GM04503 (cell line): ENCODE data around the gene TCEAL7.

ENCODE experiments used
- DNase-seq: peaks from one replicate; pipeline ENCODE4 v3.0.0-alpha.2; 2012; ENCODE audit warnings: low read depth

TCEAL7 gene

DNA sequence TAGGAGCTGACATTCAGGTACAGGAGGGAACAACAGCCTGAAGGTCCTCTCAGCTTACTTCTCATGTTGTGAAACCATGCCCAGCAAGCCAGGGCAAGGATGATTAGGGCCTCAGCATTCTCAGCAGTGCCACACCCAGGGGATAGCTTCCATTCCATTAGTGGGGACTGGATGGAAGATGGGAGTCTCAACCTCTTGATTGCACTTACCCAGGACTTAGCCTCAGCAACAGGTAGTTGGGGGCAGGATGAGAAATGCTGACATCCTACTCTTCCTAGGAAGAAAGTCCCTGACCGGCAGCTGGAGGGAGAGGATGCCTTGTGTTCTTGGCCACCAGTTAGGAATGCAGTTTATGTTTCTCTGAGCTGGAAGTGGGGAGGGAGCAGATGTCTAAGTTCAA lies 37.5 kb downstream of the TCEAL7 start:
- DNase-seq = no peak

- no peak for DNase-seq
Measured at GRCh38 chrX:103369479-103369878, 39.4 kb downstream of the TCEAL7 start.

DNA sequence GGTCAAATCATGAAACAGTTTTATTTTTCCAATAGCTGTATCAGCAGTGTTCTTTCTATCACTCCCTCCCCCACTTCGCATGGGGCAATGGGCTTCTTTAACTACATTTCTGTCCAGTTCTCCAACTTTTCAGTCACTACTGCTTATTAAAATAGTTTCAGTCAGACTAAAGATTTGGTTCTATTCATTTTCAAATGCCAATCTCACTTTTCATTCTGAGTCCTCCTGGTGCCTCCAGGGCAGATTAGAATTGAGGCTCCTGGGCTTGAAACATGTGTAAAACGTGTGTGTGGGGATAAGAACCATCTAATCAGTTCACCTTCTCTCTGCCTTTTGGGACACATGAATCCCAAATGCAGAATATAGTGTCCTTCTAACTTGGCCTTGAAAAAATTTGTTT lies 42.8 kb downstream of the TCEAL7 start:
- no peak for DNase-seq

- no peak for DNase-seq
Measured at GRCh38 chrX:103373581-103373980, 43.5 kb downstream of the TCEAL7 start.

DNA sequence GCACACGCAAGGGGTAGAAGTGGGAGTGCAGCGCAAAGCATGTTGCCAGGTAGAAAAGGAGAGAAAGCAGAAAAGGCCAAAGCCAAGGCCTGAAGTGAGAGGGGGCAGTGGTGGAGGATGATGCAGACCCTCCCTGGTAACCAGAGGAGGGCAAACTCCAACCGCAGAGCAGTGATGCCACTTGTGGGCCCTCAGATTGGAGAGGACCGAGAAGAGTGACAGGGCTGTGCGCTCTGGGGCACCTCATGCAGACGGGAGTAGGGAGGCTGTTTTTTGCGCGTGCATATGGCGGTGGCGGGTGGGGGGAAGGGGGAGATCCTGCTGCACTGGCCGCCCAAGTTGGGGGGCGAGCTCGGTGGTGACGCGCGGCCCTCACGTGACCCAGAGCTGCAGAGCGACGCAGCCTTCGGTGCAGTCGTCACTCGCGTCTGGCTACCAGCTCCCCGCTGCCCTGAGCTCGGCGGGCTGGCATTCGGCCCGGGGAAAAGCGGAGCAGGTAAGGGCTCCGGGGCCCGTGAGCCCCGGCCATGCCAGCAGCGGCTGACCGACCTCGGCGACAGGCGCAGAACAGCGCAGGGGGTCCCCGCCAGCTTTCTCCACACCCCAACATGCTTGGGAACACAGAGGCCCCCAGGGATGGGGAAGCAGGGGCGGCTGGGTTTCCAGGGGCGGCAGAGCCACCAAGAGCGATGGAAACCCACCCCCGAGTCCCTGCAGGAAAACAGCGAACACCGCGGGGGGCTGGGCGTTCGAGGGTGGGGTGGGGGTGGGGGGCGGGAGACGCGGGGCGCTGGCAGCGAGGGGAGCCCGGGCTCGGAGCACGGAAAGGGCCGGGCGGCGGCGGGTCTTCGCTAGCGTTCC lies 46.3 kb downstream of the TCEAL7 start, which contains the start of gene BEX3:
Gene BEX3, plus strand, starts transcription at position 421 of the 861 bp plus-strand sequence. CDS start 984 bp downstream, outside the sequence.
- no peak for DNase-seq

DNA sequence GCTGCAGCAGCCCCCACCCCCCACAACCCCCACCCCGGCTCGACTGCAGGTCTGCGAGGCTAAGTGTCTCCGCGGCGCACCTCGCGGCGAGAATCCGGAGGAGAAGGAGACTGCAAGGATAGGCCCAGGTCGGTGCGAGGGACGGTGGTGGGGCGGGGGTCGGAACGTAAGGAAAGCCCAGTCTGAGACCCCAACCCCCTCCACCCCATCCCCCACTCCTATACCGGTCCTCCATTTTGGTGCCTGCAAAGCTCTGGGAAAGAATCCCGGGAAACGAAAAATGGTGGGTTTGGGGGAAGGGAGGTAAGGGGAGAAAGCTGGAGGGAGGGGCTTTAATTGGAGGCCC lies 46.9 kb downstream of the TCEAL7 start:
- DNase-seq = no peak

- no peak for DNase-seq
Measured at GRCh38 chrX:103378990-103379389, 49.0 kb downstream of the TCEAL7 start.
